Gastroesophageal sphincter (tissue), 4 donors: Measurements from ENCODE around the gene FYTTD1. TPM values are rescaled to one million over a fixed set of nuclear protein-coding genes. Genes with fewer than 3 reads are reported as not detected.

Source experiments
- ATAC-seq: fragments of 150-250 bp; one replicate; pipeline ENCODE4 v1.9.1; 2016; ENCODE audit warnings: mild to moderate bottlenecking, moderate library complexity
- H3K27ac ChIP-seq, 4 donors: fragments of 200-600 bp; sonication (generic) in 3 of 4; 1 replicate in 3 of 4; 2 replicates in 1 of 4; pipeline ENCODE4 v1.5.1; 2016 to 2019
- H3K27me3 ChIP-seq: fragments of 200-600 bp; sonication (generic); one replicate; pipeline ENCODE4 v1.5.1; 2019
- H3K36me3 ChIP-seq, 2 donors: fragments of 200-600 bp; sonication (generic); one replicate each; pipeline ENCODE4 v1.5.1; 2019; ENCODE audit warnings: control low read depth in 1 of 2
- H3K4me1 ChIP-seq, 3 donors: fragments of 200-600 bp; sonication (generic); 1 replicate in 2 of 3; 2 replicates in 1 of 3; pipeline ENCODE4 v1.5.1; 2016 to 2019; ENCODE audit warnings: control low read depth in 2 of 3
- H3K4me3 ChIP-seq, 2 donors: fragments of 200-600 bp; sonication (generic); one replicate each; pipeline ENCODE4 v1.5.1; 2019; ENCODE audit warnings: mild to moderate bottlenecking in 1 of 2, moderate library complexity in 1 of 2
- H3K9me3 ChIP-seq, 3 donors: fragments of 200-600 bp; sonication (generic); one replicate each; pipeline ENCODE4 v1.5.1; 2017 to 2019; ENCODE audit warnings: control low read depth in 2 of 3
- CTCF ChIP-seq, 4 experiments: fragments of 200-600 bp in 2 of 4; fragments of 450-650 bp in 2 of 4; sonication (generic) in 1 of 4; IDR thresholded peaks; one replicate each; pipeline ENCODE4 v1.5.1; 2017 to 2019; ENCODE audit warnings: antibody characterized with exemption in 4 of 4, mild to moderate bottlenecking in 2 of 4, moderate library complexity in 2 of 4
- EP300 ChIP-seq: sonication (generic); formaldehyde crosslinking; IDR thresholded peaks from one replicate; pipeline ENCODE4 v1.6.1; 2017; ENCODE audit warnings: antibody characterized with exemption, mild to moderate bottlenecking
- POLR2A ChIP-seq, 2 donors: fragments of 450-650 bp; IDR thresholded peaks; one replicate each; pipeline ENCODE4 v1.6.1; 2017; ENCODE audit warnings: antibody characterized with exemption in 2 of 2, mild to moderate bottlenecking in 2 of 2, moderate library complexity in 1 of 2
- POLR2AphosphoS5 ChIP-seq: sonication (generic); formaldehyde crosslinking; IDR thresholded peaks from one replicate; pipeline ENCODE4 v1.6.1; 2017; ENCODE audit warnings: antibody characterized with exemption
- WGBS, 2 donors: methylation state at CpG; one replicate each; pipeline ENCODE4 v1.1.5; 2018; ENCODE audit warnings: low coverage in 1 of 2; 5-methylcytosine and 5-hydroxymethylcytosine counted together
- total RNA-seq, 4 donors: library from RNA; depleted of rRNA; stranded (reverse); fragments of >200 nt; gene quantifications; one replicate each; pipeline ENCODE4 v1.1.0, GENCODE V29; 2016

FYTTD1 gene
- total RNA-seq, 4 donors from 2014 or later, result 69.1 to 88.1 (median 87.0) TPM

- H3K27me3 ChIP-seq, result no peaks in the 10 kb centered on the region
- peaks cover 0 to 34% (median 9%) of the 10 kb centered on the region in 3 donors for H3K4me1 ChIP-seq
- H3K9me3 ChIP-seq, result no peaks in the 10 kb centered on the region
- ATAC-seq, result no peak
- 56 to 57% methylated on average over 1 of the region's 1 CpG for WGBS, 2 donors
- TF ChIP-seq CTCF (IDR thresholded peaks at IDR 0.05), result no peak
- H3K36me3 ChIP-seq, result peaks cover 0 to 24% of the 10 kb centered on the region in 2 donors
- peak overlapping the region in 2 of 4 donors; percentile 97 to 98 for H3K27ac ChIP-seq
- no peak overlapping the region for H3K4me3 ChIP-seq
Measured at GRCh38 chr3:197790033-197790432, 40.4 kb downstream of the FYTTD1 start.

GRCh38 chr3:197791113-197791891 lies 41.6 kb downstream of the FYTTD1 start, which contains the start of gene LRCH3:
Gene LRCH3 (plus strand): TSS chr3:197791254. CDS start chr3:197791279, 25 bp downstream.
- peaks cover 0 to 11% of the 10 kb centered on the region in 2 donors for H3K36me3 ChIP-seq
- WGBS, 2 donors, result 0% methylated on average over 1 to 6 of the region's 83 CpGs
- ATAC-seq, result peak; percentile 81
- peak; percentile 72 to 77 for TF ChIP-seq POLR2A (IDR thresholded peaks at IDR 0.05)
- TF ChIP-seq POLR2AphosphoS5, result peak; percentile 86
- TF ChIP-seq CTCF (IDR thresholded peaks at IDR 0.05), result peak in 2 of 4 experiments; percentile 16 to 17
- no peak for TF ChIP-seq EP300
- no peaks in the 10 kb centered on the region for H3K9me3 ChIP-seq
- H3K4me3 ChIP-seq, result peak within 1 kb of the TSS; percentile 86 to 94
- H3K27me3 ChIP-seq, result no peaks in the 10 kb centered on the region
- peaks cover 0 to 46% (median 9%) of the 10 kb centered on the region in 3 donors for H3K4me1 ChIP-seq
- H3K27ac ChIP-seq, result peak within 1 kb of the TSS; percentile 78 to 98 (median 96)

- TF ChIP-seq POLR2A (IDR thresholded peaks at IDR 0.05) (no peak), POLR2AphosphoS5 (no peak), EP300 (no peak), CTCF (IDR thresholded peaks at IDR 0.05) (no peak)
- peak overlapping the region; percentile 78 to 98 (median 96) for H3K27ac ChIP-seq
- peak overlapping the region; percentile 86 to 94 for H3K4me3 ChIP-seq
- no peaks in the 10 kb centered on the region for H3K27me3 ChIP-seq
- H3K4me1 ChIP-seq, result peaks cover 0 to 46% (median 9%) of the 10 kb centered on the region in 3 donors
- 4 to 12% methylated on average over 12 to 24 of the region's 25 CpGs for WGBS, 2 donors
- peak; percentile 21 for ATAC-seq
- H3K9me3 ChIP-seq, result no peaks in the 10 kb centered on the region
- H3K36me3 ChIP-seq, result peaks cover 0 to 7% of the 10 kb centered on the region in 2 donors
Measured at GRCh38 chr3:197791892-197792647, 42.4 kb downstream of the FYTTD1 start.

GRCh38 chr3:197793247-197793646 lies 43.6 kb downstream of the FYTTD1 start:
- Histone ChIP-seq H3K9me3 (no peaks in the 10 kb centered on the region), H3K27ac (peak overlapping the region in 2 of 4 donors; percentile 2 to 97), H3K36me3 (peaks cover 0 to 2% of the 10 kb centered on the region in 2 donors), H3K4me3 (peak overlapping the region in 1 of 2 donors; percentile 94), H3K27me3 (no peaks in the 10 kb centered on the region), H3K4me1 (peaks cover under 1 to 57% (median 9%) of the 10 kb centered on the region in 3 donors)
- ATAC-seq, result no peak
- 18 to 21% methylated on average over 2 of the region's 2 CpGs for WGBS, 2 donors
- TF ChIP-seq POLR2AphosphoS5, result no peak
- TF ChIP-seq POLR2A (IDR thresholded peaks at IDR 0.05), result no peak
- TF ChIP-seq EP300, result no peak
- no peak for TF ChIP-seq CTCF (IDR thresholded peaks at IDR 0.05)
